Uterus (tissue), 4 donors: ENCODE data around the gene SP3. TPM values are rescaled to one million over a fixed set of nuclear protein-coding genes. Genes with fewer than 3 reads are reported as not detected.

Experiments used
- DNase-seq, 2 donors: peaks; one replicate each; pipeline ENCODE4 v3.0.0-alpha.2; 2019 to 2020
- H3K27ac ChIP-seq, 2 donors: fragments of 200-600 bp; sonication (generic); 1 replicate in 1 of 2; 2 replicates in 1 of 2; pipeline ENCODE4 v1.5.1; 2016 to 2018
- H3K27me3 ChIP-seq, 2 donors: fragments of 200-600 bp; sonication (generic); one replicate each; pipeline ENCODE4 v1.5.1; 2018 to 2019; ENCODE audit warnings: control low read depth in 1 of 2
- H3K36me3 ChIP-seq, 2 donors: fragments of 200-600 bp; sonication (generic); one replicate each; pipeline ENCODE4 v1.5.1; 2019; ENCODE audit warnings: control low read depth in 1 of 2
- H3K4me1 ChIP-seq, 2 donors: fragments of 200-600 bp; sonication (generic); one replicate each; pipeline ENCODE4 v1.5.1; 2018 to 2019; ENCODE audit warnings: control low read depth in 1 of 2
- H3K4me3 ChIP-seq, 2 donors: fragments of 200-600 bp; sonication (generic); 1 replicate in 1 of 2; 2 replicates in 1 of 2; pipeline ENCODE4 v1.5.1; 2018 to 2019; ENCODE audit warnings: mild to moderate bottlenecking in 1 of 2
- H3K9me3 ChIP-seq, 2 donors: fragments of 200-600 bp; sonication (generic); one replicate each; pipeline ENCODE4 v1.5.1; 2019; ENCODE audit warnings: control low read depth in 1 of 2
- CTCF ChIP-seq, 4 experiments: fragments of 200-600 bp in 2 of 4; fragments of 450-650 bp in 2 of 4; sonication (generic) in 2 of 4; IDR thresholded peaks; one replicate each; pipeline ENCODE4 v1.5.1; 2016 to 2019; ENCODE audit warnings: antibody characterized with exemption in 4 of 4, mild to moderate bottlenecking in 2 of 4, moderate library complexity in 1 of 4
- POLR2A ChIP-seq, 2 donors: fragments of 450-650 bp; IDR thresholded peaks; one replicate each; pipeline ENCODE4 v1.6.1; 2016; ENCODE audit warnings: antibody characterized with exemption in 2 of 2, mild to moderate bottlenecking in 1 of 2, moderate library complexity in 1 of 2
- intact Hi-C: fragments of 100-400 bp; cut with DNase I; formaldehyde crosslinking; loops from one replicate; pipeline ENCODE4 v1.15.1; 2023; ENCODE audit warnings: low total_unique reads
- total RNA-seq, 4 donors: library from RNA; depleted of rRNA in 3 of 4; stranded (reverse); fragments of >200 nt in 3 of 4; gene quantifications; one replicate each; pipeline versions ENCODE4 v1.1.0 to v1.2.4, GENCODE V29; 2014 to 2023
- donor health status: DM: yes; HTN: yes; CAD: no.

Gene SP3
- total RNA-seq, 4 donors from 2014 or later = 100 to 359 (median 220) TPM

DNA sequence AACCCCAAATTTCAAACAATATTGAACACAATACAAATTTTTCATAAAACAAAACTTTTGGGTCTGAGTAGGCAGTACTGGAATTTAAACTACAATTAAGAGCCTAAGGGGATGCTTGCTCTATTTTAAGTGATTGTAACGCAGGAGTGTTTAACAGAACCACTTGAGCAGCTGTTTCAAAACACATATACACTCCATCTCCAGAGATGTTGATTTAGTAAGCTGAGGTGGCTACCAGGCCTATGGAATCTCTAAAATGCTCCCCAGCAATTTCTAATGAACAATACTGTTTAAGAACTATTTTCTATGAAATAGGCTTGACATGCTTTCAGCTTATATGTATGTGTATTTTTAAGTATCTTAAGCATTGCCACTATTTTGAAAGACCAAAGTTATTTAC lies 58.5 kb downstream of the SP3 start:
- no peak for DNase-seq
- H3K36me3 ChIP-seq = no peaks in the 10 kb centered on the region
- H3K4me1 ChIP-seq = no peaks in the 10 kb centered on the region

DNA sequence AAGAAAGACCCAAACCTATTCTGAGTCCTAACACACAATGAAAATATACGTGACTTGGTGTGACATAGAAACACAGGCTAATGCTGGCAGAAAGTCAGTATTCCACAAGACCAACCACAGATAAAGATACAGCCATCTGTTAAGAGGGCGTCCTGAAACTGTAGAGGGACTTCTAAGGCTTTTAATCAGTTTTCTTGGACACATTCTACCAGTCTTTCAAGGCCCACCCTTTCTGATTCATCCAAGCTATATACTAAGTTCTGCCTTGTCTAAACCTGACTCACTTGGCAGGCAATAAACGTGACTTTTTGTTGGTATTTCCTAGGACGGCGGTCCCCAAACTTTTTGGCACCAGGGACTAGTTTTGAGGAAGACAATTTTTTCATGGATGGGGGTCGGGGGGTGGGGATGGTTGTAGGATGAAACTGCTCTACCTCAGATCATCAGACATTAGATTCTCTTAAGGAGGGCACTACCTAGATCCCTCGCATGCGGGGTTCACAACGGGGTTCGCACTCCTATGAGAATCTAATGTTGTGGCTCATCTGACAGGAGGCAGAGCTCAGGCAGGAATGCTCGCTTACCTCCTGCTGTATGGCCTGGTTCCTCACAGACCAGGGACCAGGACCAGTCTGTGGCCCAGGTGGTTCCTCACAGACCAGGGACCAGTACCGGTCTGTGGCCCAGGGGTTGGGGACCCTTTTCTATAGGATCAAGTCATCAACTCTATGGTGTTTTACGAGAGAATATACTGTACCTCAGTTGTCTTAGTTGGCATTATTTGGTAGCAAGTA lies 61.4 kb downstream of the SP3 start:
- TF ChIP-seq CTCF (IDR thresholded peaks at IDR 0.05) (no peak), POLR2A (IDR thresholded peaks at IDR 0.05) (no peak)
- H3K27me3 ChIP-seq = no peaks in the 10 kb centered on the region
- H3K36me3 ChIP-seq = no peaks in the 10 kb centered on the region
- H3K4me3 ChIP-seq = no peak overlapping the region
- H3K9me3 ChIP-seq = no peaks in the 10 kb centered on the region
- DNase-seq = no peak
- no peaks in the 10 kb centered on the region for H3K4me1 ChIP-seq
- H3K27ac ChIP-seq = no peak overlapping the region
- intact Hi-C loops = no loop called here

More for the DNA sequence above, 58.5 kb downstream of the SP3 start:
- H3K27ac ChIP-seq = no peak overlapping the region
- TF ChIP-seq CTCF (IDR thresholded peaks at IDR 0.05) = no peak
- no peaks in the 10 kb centered on the region for H3K9me3 ChIP-seq
- H3K4me3 ChIP-seq = no peak overlapping the region
- no peaks in the 10 kb centered on the region for H3K27me3 ChIP-seq
- intact Hi-C loops = no loop called here

GRCh38 chr2:173898996-173899395 lies 66.2 kb downstream of the SP3 start:
- Histone ChIP-seq H3K4me1 (no peaks in the 10 kb centered on the region), H3K9me3 (no peaks in the 10 kb centered on the region), H3K4me3 (no peak overlapping the region), H3K27ac (no peak overlapping the region), H3K36me3 (no peaks in the 10 kb centered on the region), H3K27me3 (no peaks in the 10 kb centered on the region)
- DNase-seq = no peak
- intact Hi-C loops = no loop called here
- TF ChIP-seq POLR2A (IDR thresholded peaks at IDR 0.05) (no peak), CTCF (IDR thresholded peaks at IDR 0.05) (no peak)

DNA sequence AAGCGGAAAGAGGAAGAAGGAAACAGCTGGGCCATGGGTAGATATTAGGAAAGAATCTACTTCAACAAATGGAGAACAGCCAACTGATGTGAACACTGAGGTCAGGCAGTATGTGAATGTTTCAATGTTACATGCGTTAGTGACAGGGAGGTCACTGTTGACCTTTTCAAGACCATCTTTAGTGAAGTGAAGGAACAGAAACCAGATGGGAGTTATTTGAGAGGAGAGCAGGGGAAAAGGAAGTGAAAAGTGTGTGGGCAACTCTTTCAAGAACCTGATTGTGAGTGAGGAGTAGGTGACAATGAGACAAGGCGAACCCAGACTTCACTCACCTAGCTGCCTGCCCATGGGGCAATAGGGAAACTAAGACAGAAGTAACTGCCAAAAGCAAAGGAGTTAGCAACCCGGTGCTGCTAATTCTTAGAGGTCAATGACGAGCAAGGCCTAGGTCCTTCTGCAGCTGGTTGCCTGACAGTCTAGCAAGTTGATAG lies 67.0 kb downstream of the SP3 start:
- Histone ChIP-seq H3K4me3 (no peak overlapping the region), H3K27me3 (no peaks in the 10 kb centered on the region), H3K4me1 (no peaks in the 10 kb centered on the region), H3K9me3 (no peaks in the 10 kb centered on the region), H3K36me3 (no peaks in the 10 kb centered on the region), H3K27ac (no peak overlapping the region)
- intact Hi-C loops = no loop called here
- no peak for DNase-seq
- no peak for TF ChIP-seq CTCF (IDR thresholded peaks at IDR 0.05)
- no peak for TF ChIP-seq POLR2A (IDR thresholded peaks at IDR 0.05)

DNA sequence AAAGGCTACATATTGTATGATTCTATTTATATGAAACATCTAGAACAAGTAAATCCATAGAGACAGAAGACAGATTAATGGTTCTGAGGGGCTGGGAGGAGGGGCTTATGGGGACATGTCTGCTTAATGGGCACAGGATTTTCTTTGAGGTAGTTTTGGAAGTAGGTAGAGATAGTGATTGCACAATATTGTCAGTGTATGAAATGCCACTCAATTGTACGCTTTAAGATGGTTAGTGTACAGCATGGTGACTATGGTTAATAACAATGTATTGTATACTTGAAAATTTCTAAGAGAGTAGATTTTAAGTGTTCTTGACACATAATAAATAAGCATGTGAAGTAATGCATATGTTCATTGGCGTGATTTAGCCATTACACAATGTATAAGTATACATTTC lies 68.4 kb downstream of the SP3 start:
- intact Hi-C loops = no loop called here
- Histone ChIP-seq H3K27me3 (no peaks in the 10 kb centered on the region), H3K9me3 (no peaks in the 10 kb centered on the region), H3K27ac (no peak overlapping the region), H3K4me1 (no peaks in the 10 kb centered on the region), H3K36me3 (no peaks in the 10 kb centered on the region), H3K4me3 (no peak overlapping the region)
- no peak for DNase-seq
- no peak for TF ChIP-seq POLR2A (IDR thresholded peaks at IDR 0.05)
- TF ChIP-seq CTCF (IDR thresholded peaks at IDR 0.05) = no peak
